GM21367 (cell line): ENCODE measurements around the gene PCBP4.
"Not testable (repeated sequence)": the region's sequence is repeated elsewhere in the genome, so short reads cannot be mapped to it uniquely, and the experiment has no call there.

Experiments
- ATAC-seq: cut with Tn5 transposase; IDR thresholded peaks from one replicate; pipeline ENCODE4 v1.9.1; 2021; ENCODE audit not compliant: unreplicated experiment

The PCBP4 gene

DNA sequence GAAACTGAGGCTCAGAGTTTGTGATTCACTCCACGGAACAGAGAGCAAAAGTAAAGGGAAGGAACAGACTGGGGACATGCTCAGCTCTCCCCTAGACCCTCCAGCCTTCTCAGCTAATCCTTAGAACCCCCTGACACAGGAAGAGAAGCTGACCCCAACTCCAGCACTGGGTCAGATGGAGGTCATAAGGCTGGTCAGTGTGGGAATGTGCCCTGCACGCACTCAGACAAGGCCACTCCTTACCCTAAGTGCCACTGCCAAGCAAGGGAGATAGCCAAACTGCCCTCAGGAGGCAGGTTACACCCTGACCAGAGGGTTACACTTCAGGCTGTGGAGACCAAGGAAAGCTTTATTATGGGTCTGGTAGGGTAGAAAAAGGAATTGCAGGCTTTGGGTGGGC lies 27.3 kb upstream of the PCBP4 start:
- no peak for ATAC-seq

- not testable (repeated sequence) for ATAC-seq
These were observed 26.4 kb upstream of the PCBP4 start for GRCh38 chr3:51993657-51994056.

DNA sequence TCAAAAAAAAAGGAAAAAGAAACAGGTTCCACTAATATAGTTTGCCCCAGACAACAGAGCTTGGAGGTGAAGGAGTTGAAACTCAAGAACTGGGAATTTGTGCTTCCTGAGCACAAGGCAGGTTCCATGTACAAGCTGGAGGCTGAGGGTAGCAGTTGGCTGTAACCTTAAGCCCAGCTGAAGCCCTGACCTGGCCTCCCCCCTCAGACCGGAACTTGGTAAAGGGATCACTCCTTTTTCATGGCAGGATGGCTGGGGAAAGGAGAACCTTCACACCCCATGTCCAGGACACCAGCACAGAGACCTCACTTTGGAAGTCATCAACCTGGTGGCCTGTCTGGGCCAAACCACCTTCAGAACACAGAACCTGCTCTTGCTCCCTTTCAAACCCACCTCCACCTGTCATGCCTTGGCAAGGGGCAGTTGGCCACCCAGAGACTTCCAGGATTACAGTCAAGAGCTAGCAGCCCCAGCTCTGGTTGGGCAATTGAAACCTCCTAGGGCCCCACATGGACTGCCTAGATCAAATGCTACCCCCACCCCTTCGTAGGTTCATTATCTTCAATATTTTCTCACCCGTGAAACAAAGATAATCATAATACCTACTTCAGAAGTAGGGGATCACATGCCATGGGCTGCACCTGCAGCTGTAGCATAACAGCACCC lies 24.9 kb upstream of the PCBP4 start:
- ATAC-seq, result no peak

- not testable (repeated sequence) for ATAC-seq
These were observed 23.3 kb upstream of the PCBP4 start for GRCh38 chr3:51990501-51990971.

GRCh38 chr3:51988286-51989146 lies 21.3 kb upstream of the PCBP4 start:
- ATAC-seq, result no peak

GRCh38 chr3:51987568-51987967 lies 20.3 kb upstream of the PCBP4 start:
- no peak for ATAC-seq

DNA sequence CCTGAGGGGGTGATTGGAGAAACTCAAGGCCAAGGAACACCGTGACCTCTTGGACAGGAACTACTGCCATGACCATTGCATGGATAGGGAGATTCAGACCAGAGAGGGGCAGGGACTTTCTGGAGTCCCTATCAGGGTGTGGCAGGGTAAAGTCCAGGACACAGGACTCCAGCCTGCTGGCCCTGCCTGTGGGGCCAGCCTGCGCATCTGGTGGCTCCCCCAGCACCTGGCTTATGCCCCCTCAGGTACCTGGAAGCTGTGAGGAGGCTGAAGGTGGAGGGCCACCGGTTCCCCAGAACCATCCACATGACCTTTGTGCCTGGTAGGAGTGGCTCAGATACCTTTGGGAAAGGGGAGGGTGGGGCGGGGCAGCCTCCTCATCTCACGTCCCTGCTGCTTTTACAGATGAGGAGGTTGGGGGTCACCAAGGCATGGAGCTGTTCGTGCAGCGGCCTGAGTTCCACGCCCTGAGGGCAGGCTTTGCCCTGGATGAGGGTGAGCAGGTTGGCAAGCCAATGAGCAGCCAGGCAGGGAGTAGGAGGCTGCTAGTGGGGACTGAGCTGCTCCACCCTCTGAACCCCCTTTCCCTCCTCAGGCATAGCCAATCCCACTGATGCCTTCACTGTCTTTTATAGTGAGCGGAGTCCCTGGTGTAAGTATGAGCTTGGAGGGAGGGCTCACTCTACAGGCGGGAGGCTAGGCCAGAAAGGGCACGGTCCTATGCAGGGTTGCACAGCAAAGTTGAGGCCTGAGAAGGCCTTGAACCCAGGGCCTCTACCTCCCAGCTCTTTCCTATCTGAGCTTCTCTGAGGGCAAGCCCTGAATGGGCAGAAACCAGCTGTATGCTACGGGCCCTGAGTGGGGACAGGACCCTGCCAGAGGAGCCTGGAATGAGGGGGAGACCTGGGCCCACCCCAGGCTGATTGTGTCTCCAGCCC lies 19.0 kb upstream of the PCBP4 start:
- no peak for ATAC-seq

DNA sequence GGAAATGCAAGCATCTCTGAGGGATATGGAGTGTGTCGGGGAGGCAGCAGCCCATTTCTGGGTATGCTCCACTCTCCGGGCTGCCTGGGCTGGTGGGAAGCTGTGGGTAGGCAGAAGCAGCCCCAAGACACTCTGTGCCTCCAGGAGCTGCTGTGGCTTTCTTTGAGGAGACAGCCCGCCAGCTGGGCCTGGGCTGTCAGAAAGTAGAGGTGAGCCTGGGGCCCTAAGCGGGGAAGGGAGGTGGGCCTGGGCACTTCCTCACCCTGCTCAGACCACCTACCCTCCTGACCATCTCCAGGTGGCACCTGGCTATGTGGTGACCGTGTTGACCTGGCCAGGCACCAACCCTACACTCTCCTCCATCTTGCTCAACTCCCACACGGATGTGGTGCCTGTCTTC lies 17.8 kb upstream of the PCBP4 start:
- ATAC-seq, result no peak

DNA sequence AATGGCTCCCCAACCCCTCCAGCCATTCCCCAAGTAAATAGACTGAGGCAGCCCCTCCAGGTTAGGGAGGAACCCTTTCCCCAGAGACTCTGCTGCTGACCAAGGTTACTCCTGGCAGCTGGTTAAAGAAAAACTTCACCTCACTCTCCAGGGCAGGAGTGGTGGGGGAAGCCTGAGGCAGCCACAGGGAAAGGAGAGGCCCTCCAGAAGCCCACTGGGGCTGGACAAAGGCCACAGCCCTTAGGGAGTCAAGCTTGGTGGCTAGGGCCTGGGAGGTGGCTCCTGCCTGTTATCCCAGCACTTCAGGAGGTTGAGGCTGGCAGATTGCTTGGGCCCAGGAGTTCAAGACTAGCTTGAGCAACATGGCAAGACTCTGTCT lies 17.0 kb upstream of the PCBP4 start:
- no peak for ATAC-seq

GRCh38 chr3:51983578-51984268 lies 16.5 kb upstream of the PCBP4 start:
- ATAC-seq, result no peak

DNA sequence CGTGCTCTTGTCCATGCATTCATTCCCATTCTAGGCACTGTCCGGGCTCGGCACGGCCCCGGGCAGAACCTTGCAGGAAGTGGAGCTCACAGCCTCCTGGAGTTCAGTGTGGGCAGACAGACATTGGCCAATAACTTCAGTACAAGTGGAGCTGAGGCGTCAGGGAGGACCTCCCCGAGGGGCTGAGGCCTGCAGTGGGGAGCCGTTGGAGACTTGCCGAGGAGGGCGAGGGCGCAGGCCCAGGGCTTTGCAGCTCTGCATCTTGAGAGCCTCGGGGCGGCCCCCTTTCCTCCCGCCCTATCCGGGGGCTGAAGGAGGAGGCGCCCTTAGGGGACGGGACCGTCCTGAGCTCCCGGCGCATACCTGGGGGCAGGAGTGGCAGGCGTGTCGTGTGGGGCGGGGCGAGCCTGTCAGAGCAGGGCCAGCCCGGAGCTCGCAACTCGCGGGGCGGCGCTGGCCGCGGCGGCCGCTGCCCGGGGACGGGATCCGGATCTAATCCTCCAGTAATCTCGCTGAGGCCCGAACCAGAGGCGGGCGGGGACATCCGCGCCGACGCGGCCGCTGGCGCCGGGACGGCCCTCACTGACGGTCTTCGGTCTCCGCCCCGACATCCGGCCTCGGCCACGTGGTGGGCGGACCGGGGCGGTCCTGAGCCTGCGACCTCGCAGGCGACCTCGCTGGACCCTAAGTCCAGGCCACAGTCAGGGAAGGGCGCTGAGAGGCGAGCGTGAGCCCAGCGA lies 15.8 kb upstream of the PCBP4 start, which contains the start of gene ACY1:
ACY1 (plus strand) TSS at position 698 of the 740 bp plus-strand sequence. CDS start 530 bp downstream, outside the sequence.
- peak; percentile 63 for ATAC-seq

DNA sequence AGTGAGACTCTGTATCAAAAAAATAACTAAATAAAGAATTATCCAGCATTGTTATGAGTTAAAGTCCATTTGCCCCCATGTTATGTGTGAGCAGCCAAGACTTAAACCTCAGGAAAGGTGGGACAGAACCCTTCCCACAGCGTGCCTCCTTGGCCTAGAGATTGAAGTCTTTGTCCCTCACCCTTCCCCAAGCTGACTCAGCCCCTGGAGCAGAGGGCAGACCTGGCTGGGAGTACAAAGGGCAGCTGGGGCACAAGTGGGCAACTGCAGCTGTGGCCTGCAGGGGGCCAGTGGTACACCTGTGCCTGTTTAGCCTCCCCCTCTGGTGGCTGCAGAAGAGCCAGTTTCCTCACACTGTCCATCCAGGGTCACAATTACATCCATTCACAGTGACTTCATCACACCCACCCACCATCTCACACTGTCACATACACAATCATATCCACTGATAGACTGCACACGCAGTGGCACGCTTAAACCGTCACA lies 15.1 kb upstream of the PCBP4 start:
- ATAC-seq, result peak; percentile 37

DNA sequence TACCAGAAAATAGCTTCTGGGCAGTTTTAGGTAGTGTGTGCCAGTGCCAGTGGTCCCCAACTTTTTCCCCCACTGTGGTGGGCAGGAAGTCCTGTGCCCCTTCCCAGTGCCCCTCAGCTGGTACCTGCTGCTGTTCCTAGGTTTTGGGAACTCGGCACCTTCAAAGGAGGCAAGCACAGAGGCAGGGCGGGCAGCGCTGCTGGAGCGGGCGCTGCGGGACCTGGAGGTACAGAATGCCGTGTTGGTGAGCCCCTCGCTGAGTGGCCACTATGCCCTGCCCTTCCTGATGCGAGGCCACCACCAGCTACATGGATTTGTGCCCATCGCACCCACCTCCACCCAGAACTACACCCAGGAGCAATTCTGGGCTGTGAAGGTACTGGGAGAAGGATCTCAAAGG lies 13.0 kb upstream of the PCBP4 start:
- no peak for ATAC-seq

DNA sequence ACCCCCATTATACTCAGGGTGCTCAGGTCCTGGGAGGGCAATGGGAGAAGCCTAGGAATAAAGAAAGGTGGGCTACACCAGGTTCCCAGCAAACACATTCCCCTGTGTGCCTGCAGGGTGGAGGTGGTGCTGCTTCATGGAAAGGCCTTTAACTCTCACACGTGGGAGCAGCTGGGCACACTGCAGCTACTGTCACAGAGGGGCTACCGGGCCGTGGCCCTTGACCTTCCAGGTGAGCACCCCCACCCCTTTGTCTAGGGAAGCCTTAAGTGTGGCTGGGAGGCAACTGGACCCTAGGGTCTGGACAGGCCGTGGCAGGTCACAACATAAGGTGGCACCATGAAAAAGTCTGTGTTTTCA lies 10.9 kb upstream of the PCBP4 start:
- ATAC-seq, result no peak

- no peak for ATAC-seq
These were observed 10.3 kb upstream of the PCBP4 start for GRCh38 chr3:51977446-51978142.

DNA sequence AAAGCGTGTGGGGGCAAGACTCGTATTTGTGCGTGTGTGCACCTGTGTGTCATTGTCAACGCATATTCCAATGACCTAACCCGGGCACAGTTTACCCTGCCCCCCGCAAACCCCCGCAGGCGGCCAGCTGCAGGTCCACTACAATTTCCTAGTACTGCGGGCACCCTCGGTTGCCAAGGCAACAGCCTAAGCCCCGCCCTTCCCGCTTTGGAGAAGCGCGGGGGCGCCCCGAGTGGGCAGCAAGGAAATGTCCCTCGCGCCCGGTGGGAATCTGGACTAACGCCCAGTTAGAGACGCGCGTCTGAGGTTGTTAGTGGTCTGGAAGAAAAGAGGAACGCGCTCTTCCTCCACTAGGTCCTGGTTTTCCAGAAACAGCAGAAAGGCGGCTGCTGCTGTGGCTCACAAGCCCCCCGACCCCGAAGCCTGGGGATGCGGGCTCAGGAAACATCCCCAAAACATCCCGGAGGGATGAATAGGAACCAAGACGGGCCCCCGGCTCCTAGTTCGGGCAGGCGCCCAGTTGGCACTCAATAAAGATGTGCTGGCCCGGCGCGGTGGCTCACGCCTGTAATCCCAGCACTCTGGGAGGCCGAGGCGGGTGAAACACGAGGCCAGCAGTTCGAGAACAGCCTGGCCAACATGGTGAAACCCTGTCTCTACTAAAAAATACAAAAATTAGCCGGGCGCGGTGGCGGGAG lies 8.7 kb upstream of the PCBP4 start:
- no peak for ATAC-seq

GRCh38 chr3:51974963-51975851 lies 8.0 kb upstream of the PCBP4 start, which contains the start of gene ABHD14A:
Gene ABHD14A, plus strand, starts transcription at chr3:51975064. Its CDS starts 72 bp downstream, at chr3:51975136.
- peak; percentile 41 for ATAC-seq
